WTC11 (cell line): ENCODE measurements around the gene NPL. TPM values are rescaled to one million over a fixed set of nuclear protein-coding genes. Genes with fewer than 3 reads are reported as not detected.

Experiments
- ATAC-seq: fragments of 200-7000 bp; cut with Tn5 transposase; 2 replicates; pipeline ENCODE4 v1.10.0; 2021; ENCODE audit warnings: mild to moderate bottlenecking, moderate library complexity
- CTCF ChIA-PET: fragments of 300-600 bp; sonication (Branson Sonifier 250); formaldehyde crosslinking; loops from one replicate; lab custom pipeline; 2021; ENCODE audit warnings: antibody characterized with exemption; lab: Charles Lee
- POLR2A ChIA-PET: fragments of 350-600 bp; sonication (Branson Sonifier 250); formaldehyde crosslinking; loops from one replicate; lab custom pipeline; 2021; ENCODE audit warnings: antibody characterized with exemption; lab: Charles Lee
- DNase-seq: peaks from one replicate; pipeline ENCODE4 v3.0.0; 2021; ENCODE audit warnings: low spot score
- H3K27ac Mint-ChIP-seq: 2 replicates; pipeline ENCODE4 v1.8.0; 2021; ENCODE audit warnings: mixed read lengths
- H3K27me3 Mint-ChIP-seq: 2 replicates; pipeline ENCODE4 v1.8.0; 2021; ENCODE audit warnings: low read depth, mild to moderate bottlenecking, moderate library complexity, mixed read lengths
- H3K36me3 Mint-ChIP-seq: 2 replicates; pipeline ENCODE4 v1.8.0; 2021; ENCODE audit warnings: mixed read lengths
- H3K4me1 Mint-ChIP-seq: 2 replicates; pipeline ENCODE4 v1.8.0; 2022; ENCODE audit warnings: mixed read lengths
- H3K4me3 Mint-ChIP-seq: 2 replicates; pipeline ENCODE4 v1.8.0; 2021; ENCODE audit warnings: mild to moderate bottlenecking, moderate library complexity, mixed read lengths
- H3K9me3 Mint-ChIP-seq: 2 replicates; pipeline ENCODE4 v1.8.0; 2021; ENCODE audit warnings: mixed read lengths
- ETV6 ChIP-seq: sonication (generic); formaldehyde crosslinking; IDR thresholded peaks from 2 replicates; pipeline ENCODE4 v1.8.1; 2022; ENCODE audit warnings: mild to moderate bottlenecking, missing genetic modification reagents
- FOXK1 ChIP-seq: sonication (generic); formaldehyde crosslinking; IDR thresholded peaks from 2 replicates; pipeline ENCODE4 v1.8.0; 2022; ENCODE audit warnings: mild to moderate bottlenecking, moderate library complexity, missing genetic modification reagents
- FOXP4 ChIP-seq: sonication (generic); formaldehyde crosslinking; IDR thresholded peaks from 2 replicates; pipeline ENCODE4 v1.8.0; 2022; ENCODE audit warnings: mild to moderate bottlenecking, missing genetic modification reagents
- HMGXB4 ChIP-seq: sonication (generic); formaldehyde crosslinking; IDR thresholded peaks from 2 replicates; pipeline ENCODE4 v1.8.1; 2023; ENCODE audit warnings: mild to moderate bottlenecking, moderate library complexity, missing genetic modification reagents
- MAX ChIP-seq: sonication (generic); formaldehyde crosslinking; IDR thresholded peaks from 2 replicates; pipeline ENCODE4 v1.8.0; 2022; ENCODE audit warnings: mild to moderate bottlenecking, missing genetic modification reagents
- MXD4 ChIP-seq: fragments of 250-450 bp; sonication (Bioruptor Pico); IDR thresholded peaks from 2 replicates; pipeline ENCODE4 v1.8.0; 2021; ENCODE audit warnings: mild to moderate bottlenecking, moderate library complexity, borderline replicate concordance
- NFATC4 ChIP-seq: fragments of 250-450 bp; sonication (Bioruptor Pico); IDR thresholded peaks from 2 replicates; pipeline ENCODE4 v1.9.0; 2021; ENCODE audit warnings: mild to moderate bottlenecking
- PREB ChIP-seq: sonication (generic); formaldehyde crosslinking; IDR thresholded peaks from 2 replicates; pipeline ENCODE4 v1.8.1; 2022; ENCODE audit warnings: mild to moderate bottlenecking, missing genetic modification reagents, moderate library complexity, borderline replicate concordance
- RORB ChIP-seq: fragments of 250-450 bp; sonication (Bioruptor Pico); IDR thresholded peaks from 2 replicates; pipeline ENCODE4 v1.9.0; 2021; ENCODE audit warnings: mild to moderate bottlenecking
- SMAD3 ChIP-seq: sonication (generic); formaldehyde crosslinking; IDR thresholded peaks from 2 replicates; pipeline ENCODE4 v1.8.0; 2022; ENCODE audit warnings: missing genetic modification reagents, mild to moderate bottlenecking, borderline replicate concordance
- SMAD4 ChIP-seq: sonication (generic); formaldehyde crosslinking; IDR thresholded peaks from 2 replicates; pipeline ENCODE4 v1.8.0; 2022; ENCODE audit warnings: mild to moderate bottlenecking, missing genetic modification reagents
- TEAD1 ChIP-seq: sonication (generic); formaldehyde crosslinking; IDR thresholded peaks from 2 replicates; pipeline ENCODE4 v1.8.0; 2022; ENCODE audit warnings: mild to moderate bottlenecking, missing genetic modification reagents
- USF1 ChIP-seq: sonication (generic); formaldehyde crosslinking; IDR thresholded peaks from 2 replicates; pipeline ENCODE4 v1.8.0; 2022; ENCODE audit warnings: mild to moderate bottlenecking, missing genetic modification reagents
- ZNF219 ChIP-seq: sonication (generic); formaldehyde crosslinking; IDR thresholded peaks from 2 replicates; pipeline ENCODE4 v1.8.0; 2023; ENCODE audit warnings: missing genetic modification reagents, mild to moderate bottlenecking, borderline replicate concordance
- ZNF263 ChIP-seq: sonication (generic); formaldehyde crosslinking; IDR thresholded peaks from 2 replicates; pipeline ENCODE4 v1.8.1; 2022; ENCODE audit warnings: low read depth, mild to moderate bottlenecking, moderate library complexity, missing genetic modification reagents
- ZNF317 ChIP-seq: sonication (generic); formaldehyde crosslinking; IDR thresholded peaks from 2 replicates; pipeline ENCODE4 v1.8.1; 2023; ENCODE audit warnings: low read depth, mild to moderate bottlenecking, moderate library complexity, missing genetic modification reagents, borderline replicate concordance
- ZNF425 ChIP-seq: fragments of 250-450 bp; sonication (Bioruptor Pico); conservative IDR thresholded peaks from 2 replicates; pipeline ENCODE4 v1.9.0; 2021; ENCODE audit warnings: mild to moderate bottlenecking
- ZNF512 ChIP-seq: sonication (generic); formaldehyde crosslinking; IDR thresholded peaks from 2 replicates; pipeline ENCODE4 v1.8.1; 2022; ENCODE audit warnings: missing genetic modification reagents, borderline replicate concordance
- total RNA-seq: library from RNA; stranded (reverse); gene quantifications from 3 replicates; pipeline ENCODE4 v1.2.3, GENCODE V29; 2021

Gene NPL
- total RNA-seq, 1 experiment from 2014 or later: 3.6 TPM

GRCh38 chr1:182855911-182856310 lies 66.3 kb downstream of the NPL start:
- H3K27ac Mint-ChIP-seq: 0 out of 2 replicates have a peak overlapping the region, but pooled peaks have one; percentile 32
- no peak for TF ChIP-seq ETV6 (CRISPR knock-in tag)
- H3K36me3 Mint-ChIP-seq: peaks cover 98% of the 10 kb centered on the region
- no peaks in the 10 kb centered on the region for H3K9me3 Mint-ChIP-seq
- CTCF ChIA-PET: no interaction called here
- no peaks in the 10 kb centered on the region for H3K4me1 Mint-ChIP-seq
- DNase-seq (no peak), ATAC-seq (no peak)
- H3K4me3 Mint-ChIP-seq: no peak overlapping the region
- POLR2A ChIA-PET: no interaction called here
- H3K27me3 Mint-ChIP-seq: no peaks in the 10 kb centered on the region

- Mint-ChIP-seq H3K4me3 (no peak overlapping the region), H3K27ac (no peak overlapping the region), H3K9me3 (no peaks in the 10 kb centered on the region), H3K4me1 (no peaks in the 10 kb centered on the region), H3K27me3 (no peaks in the 10 kb centered on the region), H3K36me3 (peaks cover 98% of the 10 kb centered on the region)
- POLR2A ChIA-PET: no interaction called here
- TF ChIP-seq ZNF425 (CRISPR knock-in tag) (no peak), TEAD1 (CRISPR knock-in tag) (no peak), MXD4 (CRISPR knock-in tag) (no peak), HMGXB4 (no peak), RORB (CRISPR knock-in tag) (no peak), NFATC4 (no peak), ZNF263 (CRISPR knock-in tag) (no peak), PREB (CRISPR knock-in tag) (no peak), ZNF219 (CRISPR knock-in tag) (no peak), ZNF512 (CRISPR knock-in tag) (no peak), SMAD3 (no peak), ZNF317 (CRISPR knock-in tag) (no peak), FOXP4 (CRISPR knock-in tag) (no peak), FOXK1 (no peak), USF1 (CRISPR knock-in tag) (no peak), MAX (CRISPR knock-in tag) (no peak), SMAD4 (CRISPR knock-in tag) (no peak)
- CTCF ChIA-PET: no interaction called here
- ATAC-seq: no peak
- DNase-seq: no peak
Observed at GRCh38 chr1:182857212-182857611, 67.6 kb downstream of the NPL start.
